Thoracic aorta (tissue), 2 donors: Measurements from ENCODE around the gene GLRX5. TPM values are rescaled to one million over a fixed set of nuclear protein-coding genes. Genes with fewer than 3 reads are reported as not detected.
A peak's percentile ranks its signal among the peaks of the same experiment; 100 is the strongest.

Source experiments
- ATAC-seq: fragments of 150-250 bp; one replicate; pipeline ENCODE4 v1.8.0; 2017; ENCODE audit warnings: low read depth; ENCODE audit not compliant: insufficient number of reproducible peaks, low FRiP score
- DNase-seq: peaks from one replicate; pipeline ENCODE4 v3.0.0-alpha.2; 2020; ENCODE audit warnings: low spot score
- H3K27ac ChIP-seq, 2 donors: fragments of 200-600 bp; sonication (generic); 1 replicate in 1 of 2; 2 replicates in 1 of 2; pipeline ENCODE4 v1.5.1; 2016; ENCODE audit warnings: mild to moderate bottlenecking in 2 of 2, moderate library complexity in 2 of 2
- H3K27me3 ChIP-seq: fragments of 200-600 bp; sonication (generic); replicated peaks from 2 replicates; pipeline ENCODE4 v1.6.0; 2016; ENCODE audit warnings: mild to moderate bottlenecking; ENCODE audit not compliant: insufficient read depth
- H3K36me3 ChIP-seq: fragments of 200-600 bp; sonication (generic); one replicate; pipeline ENCODE4 v1.5.1; 2016
- H3K4me1 ChIP-seq, 2 donors: fragments of 200-600 bp; sonication (generic); 1 replicate in 1 of 2; 2 replicates in 1 of 2; pipeline versions ENCODE4 v1.5.1 to v1.6.0; 2016; ENCODE audit warnings: low read depth in 2 of 2, mild to moderate bottlenecking in 1 of 2; ENCODE audit not compliant: control insufficient read depth in 1 of 2
- H3K4me3 ChIP-seq: fragments of 200-600 bp; sonication (generic); 2 replicates; pipeline ENCODE4 v1.5.1; 2016; ENCODE audit warnings: mild to moderate bottlenecking
- H3K9me3 ChIP-seq: fragments of 200-600 bp; sonication (generic); 2 replicates; pipeline ENCODE4 v1.5.1; 2016
- CTCF ChIP-seq: fragments of 200-600 bp; sonication (generic); IDR thresholded peaks from one replicate; pipeline ENCODE4 v1.5.1; 2019; ENCODE audit warnings: antibody characterized with exemption
- total RNA-seq, 2 donors: library from RNA; depleted of rRNA; stranded (reverse); fragments of >200 nt; gene quantifications; one replicate each; pipeline versions ENCODE4 v1.1.0 to v1.2.3, GENCODE V29; 2016

GLRX5 gene
- total RNA-seq, result 10 to 100 TPM; 19.6 to 22.9 TPM

DNA sequence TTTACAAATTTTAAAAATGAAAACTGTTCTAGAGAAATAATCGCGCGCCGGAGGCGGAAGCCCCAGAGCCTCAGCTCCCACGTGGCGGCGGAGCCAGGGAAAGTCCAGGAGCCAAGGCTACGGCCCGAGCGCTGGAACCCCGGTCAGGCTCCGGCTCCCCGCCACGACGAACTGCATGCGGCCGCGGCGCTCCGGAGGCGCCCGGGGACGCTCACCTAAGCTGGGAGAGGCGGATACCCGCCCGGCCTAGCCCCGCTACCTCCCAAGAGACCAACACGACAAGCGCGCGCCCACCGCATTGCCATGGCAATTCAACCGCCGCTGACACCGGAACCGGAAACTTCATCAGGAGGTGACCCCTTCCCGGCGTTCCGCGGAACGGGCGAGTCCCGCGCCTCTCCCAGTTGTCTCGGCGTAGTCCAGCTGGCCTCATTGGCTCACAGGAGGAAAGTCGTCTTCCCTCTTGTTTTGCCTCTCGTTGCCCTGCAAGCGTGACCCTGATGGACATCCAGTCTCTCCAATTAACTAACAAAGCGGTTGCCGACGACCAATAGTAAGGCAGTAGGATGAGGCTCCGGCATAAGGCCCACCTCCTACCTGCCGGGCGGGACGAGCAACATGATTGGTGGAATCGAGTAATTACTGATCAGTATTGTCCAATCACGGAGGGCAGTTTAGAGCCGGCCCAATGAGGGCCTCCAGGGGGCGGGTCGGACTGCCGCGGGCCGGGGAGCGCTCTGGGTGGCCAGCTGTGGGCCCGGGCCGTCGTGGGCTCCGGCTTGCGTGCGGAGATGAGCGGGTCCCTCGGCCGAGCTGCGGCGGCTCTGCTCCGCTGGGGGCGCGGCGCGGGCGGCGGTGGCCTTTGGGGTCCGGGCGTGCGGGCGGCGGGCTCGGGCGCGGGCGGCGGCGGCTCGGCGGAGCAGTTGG lies at the start of gene GLRX5:
Gene GLRX5 (plus strand): TSS at position 752 of the 927 bp plus-strand sequence. CDS start 40 bp downstream, at position 792.
- peak; percentile 99 for ATAC-seq
- peaks cover 51 to 64% of the 10 kb centered on the region in 2 donors for H3K4me1 ChIP-seq

GRCh38 chr14:95485222-95485819 lies 49.5 kb upstream of the GLRX5 start:
- Histone ChIP-seq H3K36me3 (no peaks in the 10 kb centered on the region), H3K27ac (no peak overlapping the region), H3K27me3 (no peaks in the 10 kb centered on the region), H3K9me3 (no peaks in the 10 kb centered on the region), H3K4me1 (peaks cover 31 to 69% of the 10 kb centered on the region in 2 donors), H3K4me3 (no peak overlapping the region)
- ATAC-seq (no peak), DNase-seq (no peak)
- TF ChIP-seq CTCF, result no peak

More for the DNA sequence above, at the start of gene GLRX5:
- Histone ChIP-seq H3K36me3 (no peaks in the 10 kb centered on the region), H3K4me3 (peak within 1 kb of the TSS; percentile 95), H3K27ac (peak within 1 kb of the TSS; percentile 81 to 82), H3K9me3 (no peaks in the 10 kb centered on the region), H3K27me3 (no peaks in the 10 kb centered on the region)
- TF ChIP-seq CTCF, result no peak
- DNase-seq, result peak; percentile 99

DNA sequence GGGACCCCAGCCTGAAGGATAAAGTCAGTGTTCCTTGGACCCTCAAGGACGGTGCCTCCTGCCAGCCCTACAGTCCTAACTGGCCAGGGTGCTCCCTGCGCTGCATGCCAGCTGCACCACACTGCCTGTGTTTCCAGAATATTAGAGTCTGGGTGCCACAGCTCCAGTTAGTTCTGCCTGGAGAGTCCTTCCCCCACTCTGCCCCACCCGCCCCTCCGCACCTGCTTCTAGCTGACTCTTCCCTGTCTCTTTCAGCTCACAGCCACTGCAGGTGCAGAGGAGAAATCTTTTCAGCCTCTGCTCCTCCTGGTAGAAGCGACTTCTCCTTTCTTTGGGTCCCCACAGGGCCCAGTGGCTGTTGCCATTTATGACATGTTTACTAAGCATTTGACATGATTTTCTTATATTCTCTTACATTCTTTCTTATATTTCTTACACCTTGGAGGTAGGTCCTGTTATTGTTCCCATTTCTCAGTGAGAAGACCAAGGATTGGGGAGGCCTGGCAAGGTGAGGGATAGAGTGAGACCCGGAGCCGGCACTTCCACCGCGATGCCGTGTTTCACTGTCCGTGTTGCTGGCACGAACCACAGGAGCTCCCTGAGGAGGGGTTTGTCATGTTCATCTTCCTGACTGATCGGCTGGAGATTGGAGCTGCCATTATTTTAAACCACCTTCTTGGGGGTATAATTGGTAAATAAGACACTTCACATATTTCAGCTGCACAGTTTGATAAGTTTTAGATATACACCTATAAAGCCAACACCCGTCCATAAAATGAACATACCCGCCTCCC lies 47.8 kb upstream of the GLRX5 start:
- H3K4me3 ChIP-seq, result no peak overlapping the region
- H3K36me3 ChIP-seq, result no peaks in the 10 kb centered on the region
- DNase-seq, result no peak
- no peaks in the 10 kb centered on the region for H3K9me3 ChIP-seq
- ATAC-seq, result no peak
- H3K27ac ChIP-seq, result no peak overlapping the region
- no peak for TF ChIP-seq CTCF
- H3K27me3 ChIP-seq, result no peaks in the 10 kb centered on the region
- peaks cover 34 to 67% of the 10 kb centered on the region in 2 donors for H3K4me1 ChIP-seq

DNA sequence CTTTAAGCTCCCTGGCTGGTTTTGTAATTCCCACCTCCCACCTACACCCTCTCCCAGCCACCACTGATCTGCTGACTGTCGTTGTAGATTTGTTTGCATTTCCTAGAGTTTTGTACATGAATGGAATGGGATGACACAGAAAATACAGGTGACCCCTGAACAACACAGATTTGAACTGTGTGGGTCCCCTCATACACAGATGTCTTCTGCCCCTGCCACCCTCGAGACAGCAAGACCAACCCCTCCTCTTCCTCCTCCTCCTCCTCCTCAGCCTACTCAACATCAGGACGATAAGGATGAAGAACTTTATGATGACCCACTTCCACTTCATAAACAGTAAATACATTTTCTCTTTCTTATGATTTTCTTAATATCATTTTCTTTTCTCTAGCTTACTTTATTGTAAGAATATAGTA lies 47.2 kb upstream of the GLRX5 start:
- Histone ChIP-seq H3K27ac (no peak overlapping the region), H3K4me1 (peaks cover 34 to 61% of the 10 kb centered on the region in 2 donors), H3K9me3 (no peaks in the 10 kb centered on the region), H3K36me3 (no peaks in the 10 kb centered on the region), H3K27me3 (no peaks in the 10 kb centered on the region), H3K4me3 (no peak overlapping the region)
- DNase-seq, result no peak
- no peak for ATAC-seq
- no peak for TF ChIP-seq CTCF
